Testis (tissue), 2 donors: Measurements from ENCODE around the gene RUNX3.

Source experiments
- POLR2A ChIP-seq: fragments of 450-650 bp; IDR thresholded peaks from one replicate; pipeline ENCODE4 v1.6.1; 2017; ENCODE audit warnings: antibody characterized with exemption, mild to moderate bottlenecking, moderate library complexity
- TF ChIP-seq, protein P1 (sequence below), 3 experiments: fragments of 450-650 bp in 2 of 3; fragments of 200-600 bp in 1 of 3; sonication (generic) in 1 of 3; IDR thresholded peaks; one replicate each; pipeline ENCODE4 v1.5.1; 2016 to 2019; ENCODE audit warnings: antibody characterized with exemption in 3 of 3, mild to moderate bottlenecking in 2 of 3, moderate library complexity in 1 of 3

- TF ChIP-seq, protein P1, sequence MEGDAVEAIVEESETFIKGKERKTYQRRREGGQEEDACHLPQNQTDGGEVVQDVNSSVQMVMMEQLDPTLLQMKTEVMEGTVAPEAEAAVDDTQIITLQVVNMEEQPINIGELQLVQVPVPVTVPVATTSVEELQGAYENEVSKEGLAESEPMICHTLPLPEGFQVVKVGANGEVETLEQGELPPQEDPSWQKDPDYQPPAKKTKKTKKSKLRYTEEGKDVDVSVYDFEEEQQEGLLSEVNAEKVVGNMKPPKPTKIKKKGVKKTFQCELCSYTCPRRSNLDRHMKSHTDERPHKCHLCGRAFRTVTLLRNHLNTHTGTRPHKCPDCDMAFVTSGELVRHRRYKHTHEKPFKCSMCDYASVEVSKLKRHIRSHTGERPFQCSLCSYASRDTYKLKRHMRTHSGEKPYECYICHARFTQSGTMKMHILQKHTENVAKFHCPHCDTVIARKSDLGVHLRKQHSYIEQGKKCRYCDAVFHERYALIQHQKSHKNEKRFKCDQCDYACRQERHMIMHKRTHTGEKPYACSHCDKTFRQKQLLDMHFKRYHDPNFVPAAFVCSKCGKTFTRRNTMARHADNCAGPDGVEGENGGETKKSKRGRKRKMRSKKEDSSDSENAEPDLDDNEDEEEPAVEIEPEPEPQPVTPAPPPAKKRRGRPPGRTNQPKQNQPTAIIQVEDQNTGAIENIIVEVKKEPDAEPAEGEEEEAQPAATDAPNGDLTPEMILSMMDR (IDR thresholded peaks at IDR 0.05), result no peak
- no peak for TF ChIP-seq POLR2A
Observed at GRCh38 chr1:24893431-24893830, 36.6 kb downstream of the RUNX3 start.
